Measurements from ENCODE around the gene RNF214.
A peak's percentile ranks its signal among the peaks of the same experiment; 100 is the strongest.

RNF214 gene

DNA sequence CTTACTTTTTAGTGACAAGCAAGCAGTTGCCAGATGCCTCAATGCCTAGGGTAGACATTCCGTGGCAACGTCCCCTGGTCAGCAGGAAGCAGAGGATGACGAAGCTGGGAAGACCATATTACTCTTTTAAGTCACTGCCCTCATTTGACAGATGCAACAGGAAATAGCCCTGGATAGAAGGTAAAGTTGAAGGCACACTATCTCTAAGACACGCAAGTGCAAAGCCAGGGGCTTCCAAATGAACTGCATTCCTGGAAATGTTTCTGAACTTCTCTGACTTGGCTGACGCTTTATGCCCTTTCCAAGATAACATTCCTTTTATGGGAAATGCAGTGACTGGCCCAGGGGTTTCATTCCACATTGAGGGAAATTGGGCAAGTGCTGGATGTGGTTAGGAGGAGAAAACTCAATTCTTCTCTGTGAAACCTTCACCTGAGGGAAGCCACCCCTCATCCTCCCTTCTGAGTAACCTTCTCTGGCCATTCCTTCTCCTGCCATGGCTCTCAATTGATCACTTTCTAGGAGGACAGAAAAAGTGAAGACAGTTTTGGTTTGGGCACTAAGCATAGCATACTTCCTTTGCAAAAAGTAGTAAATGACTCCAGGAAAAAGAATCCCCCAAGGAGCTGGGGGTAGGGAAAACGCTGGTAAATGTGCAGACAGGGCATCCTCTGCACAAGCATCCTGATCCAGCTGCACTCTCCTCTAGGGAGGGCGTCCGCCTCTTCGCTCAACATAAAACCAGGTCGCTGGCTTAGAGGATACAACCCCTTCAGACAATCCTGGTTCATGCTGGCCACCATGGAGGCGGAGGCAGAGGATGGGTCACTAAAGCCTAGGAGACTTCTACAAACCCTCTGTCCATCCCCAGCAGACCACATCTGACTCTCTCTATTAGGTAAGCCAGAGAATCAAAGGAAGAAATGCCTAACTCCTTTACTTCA, 15.1 kb upstream of the RNF214 start:
- DNase-seq = no peak

DNA sequence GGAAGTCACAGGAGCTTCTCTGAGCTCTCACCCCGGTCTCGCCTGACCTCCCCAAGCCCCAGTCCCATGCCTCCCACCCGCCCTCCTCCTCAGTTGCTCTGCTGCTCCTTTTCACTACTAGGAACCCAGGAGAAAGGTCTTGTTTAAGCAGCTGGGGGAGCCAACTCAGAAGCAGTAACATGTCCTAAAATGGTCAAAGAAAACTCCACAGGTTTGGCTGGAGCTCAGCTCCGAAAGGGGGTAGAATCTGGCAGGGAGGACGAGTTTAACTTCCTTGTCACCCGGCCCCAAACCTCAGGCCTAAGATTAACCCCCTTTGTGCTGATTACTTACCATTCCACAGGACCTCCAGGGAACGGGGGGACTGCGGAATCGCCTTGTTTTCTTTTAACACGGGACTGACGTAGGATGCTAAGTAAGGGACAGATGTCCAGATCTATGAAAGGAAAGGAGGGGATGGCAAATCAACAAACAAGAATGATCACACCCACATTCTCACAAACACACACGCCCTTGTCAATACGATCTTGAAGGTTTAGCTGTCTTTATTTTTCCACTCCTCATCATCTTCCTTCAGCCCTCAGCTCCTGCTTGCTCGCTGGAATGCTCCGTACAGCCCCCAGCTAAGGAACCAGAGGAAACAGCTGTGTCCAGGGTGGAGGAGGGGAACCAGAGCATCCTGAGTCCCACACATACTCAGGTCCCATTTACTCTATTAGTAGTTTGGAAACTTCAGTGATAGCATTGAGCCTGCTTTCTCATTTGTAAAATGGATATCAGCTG, 14.1 kb upstream of the RNF214 start:
- DNase-seq = no peak

DNA sequence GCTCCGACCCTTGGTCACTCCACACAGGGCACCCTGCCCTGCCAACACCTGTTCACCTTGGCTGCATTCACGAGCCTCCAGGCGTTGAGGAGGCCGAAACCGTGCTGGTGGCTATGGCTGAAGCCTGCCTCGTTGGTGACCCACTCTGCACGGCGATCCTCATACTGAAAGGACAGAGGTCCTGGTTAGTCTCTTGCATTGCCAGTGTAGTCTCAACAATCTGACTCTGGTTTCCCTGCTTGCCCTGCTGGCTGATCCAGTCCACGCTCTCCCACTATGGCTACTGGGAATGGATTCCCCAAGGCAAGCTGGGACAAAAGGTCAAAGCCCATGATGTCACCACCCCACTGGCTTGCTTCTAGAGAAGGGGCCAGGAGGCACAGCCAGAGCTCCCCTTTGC, 13.5 kb upstream of the RNF214 start:
- DNase-seq = no peak

DNA sequence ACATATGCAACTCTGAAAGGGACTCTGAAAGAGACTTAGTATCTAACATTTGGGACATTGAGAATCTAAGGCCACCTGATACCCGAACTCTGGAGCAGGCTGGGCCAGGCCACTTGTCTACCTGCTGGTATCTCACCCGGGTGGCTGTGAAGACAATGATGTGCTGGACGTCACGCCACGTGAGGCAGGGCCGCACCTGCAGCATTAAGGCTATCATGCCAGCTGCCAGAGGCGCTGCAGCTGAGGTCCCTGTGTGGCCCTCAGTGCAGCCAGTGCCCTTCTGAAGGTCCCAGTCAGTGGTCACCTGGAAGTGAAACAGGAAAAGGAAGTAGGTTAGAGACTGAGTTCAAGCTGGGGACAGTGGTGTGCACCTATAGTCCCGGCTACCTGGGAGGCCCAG, 13.0 kb upstream of the RNF214 start:
- no peak for DNase-seq

DNA sequence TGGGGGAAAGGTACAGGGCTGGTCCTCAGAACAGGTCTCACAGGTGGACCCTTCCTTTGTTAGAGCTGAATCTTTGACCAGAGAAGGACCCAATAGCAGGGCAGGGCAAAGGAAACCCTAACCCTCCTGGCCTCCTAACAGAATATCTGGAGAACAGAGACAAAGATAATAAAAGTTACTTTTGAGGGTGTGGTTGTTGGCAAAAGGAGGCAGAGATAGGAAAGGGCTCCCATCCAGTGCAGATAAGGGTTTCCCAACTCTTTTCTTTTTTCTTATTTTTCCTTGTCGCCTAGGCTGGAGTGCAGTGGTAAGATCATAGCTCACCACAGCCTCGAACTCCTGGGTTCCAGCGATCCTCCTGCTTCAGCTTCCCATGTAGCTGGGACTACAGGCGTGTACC, 12.5 kb upstream of the RNF214 start:
- DNase-seq = no peak

DNA sequence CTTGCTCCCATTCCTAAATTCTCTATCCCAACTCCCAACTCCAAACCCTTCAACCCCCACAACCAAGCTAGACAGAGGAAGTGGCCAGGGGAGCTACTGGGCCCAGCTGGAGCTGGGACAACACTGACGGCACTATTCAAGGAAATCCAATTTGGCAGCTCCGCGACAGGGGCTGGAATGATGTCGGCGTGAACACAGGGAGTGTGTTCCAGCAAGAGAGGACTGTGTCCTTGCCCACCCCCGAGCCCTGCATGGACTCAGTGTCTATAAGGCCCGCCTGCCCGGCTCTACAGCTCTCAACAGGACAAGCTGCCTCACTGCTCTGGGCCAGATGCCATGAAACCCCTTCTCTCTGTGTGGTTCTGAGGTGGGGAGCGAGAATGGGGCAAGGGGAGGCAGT, 11.9 kb upstream of the RNF214 start:
- DNase-seq = no peak

DNA sequence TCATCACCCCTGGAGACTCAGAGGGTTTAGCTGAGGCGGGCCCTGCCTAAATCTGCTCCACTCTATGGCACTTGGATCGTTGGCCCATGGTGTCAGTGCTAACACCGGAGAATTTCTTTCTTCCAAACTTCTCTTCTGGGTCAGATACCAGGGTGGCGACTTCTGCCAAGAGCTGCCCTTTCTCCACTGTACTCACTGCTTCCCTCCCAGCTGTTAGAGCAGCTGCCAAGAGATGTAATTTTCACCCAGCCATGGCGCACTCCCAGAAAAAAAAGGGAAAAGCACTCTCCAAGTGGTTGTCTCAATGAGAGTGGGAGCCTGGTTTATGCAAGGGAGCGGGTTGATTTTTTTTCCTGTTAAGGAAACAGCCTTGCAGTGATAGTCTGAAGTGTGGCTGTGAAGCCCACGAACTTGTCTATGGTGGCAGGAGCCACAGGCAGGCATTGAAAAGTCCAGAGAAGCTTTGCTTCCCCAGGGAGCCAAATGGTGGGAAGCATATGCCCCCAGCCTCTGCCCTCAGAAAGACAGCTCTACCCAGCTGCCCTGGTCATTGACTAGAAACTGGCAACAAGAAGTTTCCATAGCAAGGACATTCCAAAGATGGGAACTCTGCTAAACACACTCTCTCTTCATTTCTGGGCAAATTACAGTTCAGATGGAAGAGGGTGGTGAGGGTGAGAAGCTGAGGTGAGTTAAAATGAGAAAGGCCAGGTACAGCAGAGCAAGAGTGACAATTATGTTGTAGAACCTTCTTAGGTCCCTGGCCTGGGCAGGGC, 11.3 kb upstream of the RNF214 start:
- no peak for DNase-seq

DNA sequence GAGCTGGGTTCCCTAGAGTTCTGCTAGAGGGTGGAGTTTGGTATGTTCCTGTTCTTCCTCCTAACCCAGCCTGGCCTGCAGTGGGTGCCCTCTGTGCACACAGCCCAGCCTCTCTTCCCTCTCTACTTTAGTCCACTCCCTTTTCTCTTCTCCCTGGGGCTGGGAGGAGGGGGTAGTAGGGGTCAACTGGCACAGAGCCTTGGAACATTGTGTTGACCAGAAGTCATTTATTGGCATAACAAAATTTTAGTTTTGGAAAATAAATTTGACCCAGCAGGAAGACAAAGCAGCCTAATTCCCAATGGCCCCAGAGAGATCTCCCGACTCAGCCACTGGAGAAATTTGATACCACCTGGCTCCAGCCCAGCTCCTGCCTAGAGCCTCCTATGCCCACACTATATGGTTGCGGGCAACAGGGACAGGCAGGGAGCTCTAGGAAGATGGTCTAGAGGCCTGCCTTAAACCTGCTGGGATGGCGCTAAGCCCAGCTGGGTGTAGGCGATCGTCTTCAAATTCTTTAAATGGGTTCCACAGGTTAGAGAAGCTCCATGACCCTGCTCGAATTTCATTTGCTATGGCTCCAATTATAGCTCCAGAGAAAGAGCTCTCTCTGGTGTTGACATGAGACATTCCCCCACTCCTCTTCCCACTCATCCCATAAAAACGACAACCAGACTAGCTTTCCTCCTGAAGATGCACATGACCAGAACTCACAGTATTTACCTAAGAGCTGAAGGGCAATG, 10.5 kb upstream of the RNF214 start:
- DNase-seq = no peak

DNA sequence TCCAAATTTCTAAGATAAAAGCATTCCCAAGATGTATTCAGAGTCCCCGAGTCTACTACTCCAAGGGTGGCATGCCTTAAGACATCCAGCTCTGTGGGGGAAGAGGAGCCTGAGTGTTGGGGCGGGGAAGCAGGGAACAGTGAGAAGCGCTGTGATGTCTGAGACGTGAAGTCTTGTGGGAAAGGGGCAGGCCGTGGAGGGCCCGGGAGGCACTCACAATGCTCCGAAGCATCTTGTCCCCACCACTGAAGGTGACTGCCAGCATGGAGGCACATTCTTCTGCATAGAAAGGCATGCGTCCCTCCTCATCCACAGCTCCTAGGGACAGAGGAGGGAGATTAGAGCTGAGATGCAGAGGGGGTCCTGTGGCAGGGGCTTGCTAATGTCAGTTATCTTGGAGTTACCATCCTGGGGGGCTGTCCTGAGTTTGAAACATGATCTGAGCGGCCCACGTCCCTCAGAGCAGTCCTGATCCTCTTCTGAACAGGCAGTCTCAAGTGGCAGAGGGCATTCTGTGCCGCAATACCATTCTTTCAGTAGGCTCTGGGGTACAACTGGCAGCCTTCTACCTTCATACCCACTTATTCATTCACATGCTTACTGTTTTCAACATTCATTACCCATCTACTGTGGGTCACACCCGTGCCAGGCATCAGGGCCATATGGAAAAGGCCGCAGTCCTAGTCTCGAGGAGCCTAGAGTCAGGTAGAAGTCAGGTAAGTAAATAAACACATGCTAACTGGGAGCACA, 9.3 kb upstream of the RNF214 start:
- DNase-seq = no peak

DNA sequence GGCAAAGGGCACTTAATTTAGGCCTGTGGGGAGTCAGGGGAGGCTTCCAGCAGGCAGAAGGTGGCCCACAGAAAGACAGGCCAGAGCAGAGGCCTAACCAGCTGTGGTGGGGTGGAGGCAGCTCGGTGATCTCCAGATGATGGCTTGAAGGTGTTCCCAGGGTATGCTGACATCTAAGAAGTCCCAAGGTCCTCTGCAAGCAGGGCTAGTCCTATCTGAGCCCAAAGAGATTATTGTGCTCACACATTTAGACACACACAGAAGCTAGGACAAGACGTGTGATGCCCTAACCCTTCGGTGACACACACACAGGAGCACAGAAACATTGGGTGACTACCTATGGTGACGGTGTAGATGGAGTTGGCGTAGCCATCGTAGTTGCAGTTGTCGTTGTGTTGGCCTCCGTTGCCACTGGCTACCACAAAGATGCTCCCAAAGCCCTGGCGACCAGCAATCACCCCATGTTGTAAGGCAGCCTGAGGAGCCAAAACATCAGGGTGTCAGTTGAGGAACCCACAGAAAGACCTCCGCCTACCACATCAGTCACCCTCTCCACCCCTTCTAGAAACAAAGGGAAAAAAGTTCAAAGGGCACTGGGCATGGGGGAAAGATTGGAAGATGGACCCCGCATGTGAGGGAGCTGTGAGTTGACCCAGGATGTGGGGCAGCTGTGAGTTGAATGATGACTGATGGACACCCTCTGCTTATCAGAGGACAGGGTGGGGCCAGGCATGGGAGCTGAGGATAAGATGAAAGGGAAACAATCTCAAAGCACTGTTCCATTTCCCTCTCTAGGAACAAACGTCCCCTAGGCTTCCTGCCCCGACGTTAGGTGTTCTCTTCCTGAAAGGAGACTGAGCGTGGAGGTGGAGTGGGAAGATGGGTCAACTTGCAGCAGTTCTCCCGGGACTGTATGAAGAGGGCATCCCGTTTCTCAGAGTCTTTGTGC, 8.5 kb upstream of the RNF214 start:
- DNase-seq = no peak

DNA sequence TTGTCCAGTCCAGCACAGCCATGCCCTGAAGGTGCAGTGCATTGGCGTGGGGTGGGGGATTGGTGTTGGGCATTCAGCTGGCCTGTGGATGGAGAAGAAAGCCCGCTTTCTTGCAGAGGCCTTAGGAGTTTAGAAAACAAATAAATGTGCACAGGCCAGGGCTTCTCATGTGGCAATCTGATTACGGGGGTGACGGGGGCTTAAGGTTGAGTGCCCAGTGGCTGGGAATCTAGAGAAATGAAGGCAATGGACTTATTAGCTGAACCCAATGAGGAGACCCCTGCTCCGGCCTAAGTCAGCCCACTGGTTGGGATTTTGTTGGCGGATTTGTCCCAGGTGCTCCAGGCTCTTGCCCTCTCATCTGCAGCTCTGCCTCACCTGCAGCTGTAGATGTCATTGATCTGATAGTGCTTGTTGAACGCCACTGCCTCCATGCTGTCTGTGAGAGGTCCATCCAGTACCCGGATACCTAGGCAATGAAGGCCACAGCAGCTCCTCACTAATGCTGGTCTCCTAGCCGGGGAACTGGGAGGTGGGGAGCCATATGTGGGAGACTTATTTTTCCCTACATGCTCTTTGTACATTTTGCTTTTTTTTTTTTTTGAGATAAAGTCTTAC, 6.8 kb upstream of the RNF214 start:
- DNase-seq = no peak

DNA sequence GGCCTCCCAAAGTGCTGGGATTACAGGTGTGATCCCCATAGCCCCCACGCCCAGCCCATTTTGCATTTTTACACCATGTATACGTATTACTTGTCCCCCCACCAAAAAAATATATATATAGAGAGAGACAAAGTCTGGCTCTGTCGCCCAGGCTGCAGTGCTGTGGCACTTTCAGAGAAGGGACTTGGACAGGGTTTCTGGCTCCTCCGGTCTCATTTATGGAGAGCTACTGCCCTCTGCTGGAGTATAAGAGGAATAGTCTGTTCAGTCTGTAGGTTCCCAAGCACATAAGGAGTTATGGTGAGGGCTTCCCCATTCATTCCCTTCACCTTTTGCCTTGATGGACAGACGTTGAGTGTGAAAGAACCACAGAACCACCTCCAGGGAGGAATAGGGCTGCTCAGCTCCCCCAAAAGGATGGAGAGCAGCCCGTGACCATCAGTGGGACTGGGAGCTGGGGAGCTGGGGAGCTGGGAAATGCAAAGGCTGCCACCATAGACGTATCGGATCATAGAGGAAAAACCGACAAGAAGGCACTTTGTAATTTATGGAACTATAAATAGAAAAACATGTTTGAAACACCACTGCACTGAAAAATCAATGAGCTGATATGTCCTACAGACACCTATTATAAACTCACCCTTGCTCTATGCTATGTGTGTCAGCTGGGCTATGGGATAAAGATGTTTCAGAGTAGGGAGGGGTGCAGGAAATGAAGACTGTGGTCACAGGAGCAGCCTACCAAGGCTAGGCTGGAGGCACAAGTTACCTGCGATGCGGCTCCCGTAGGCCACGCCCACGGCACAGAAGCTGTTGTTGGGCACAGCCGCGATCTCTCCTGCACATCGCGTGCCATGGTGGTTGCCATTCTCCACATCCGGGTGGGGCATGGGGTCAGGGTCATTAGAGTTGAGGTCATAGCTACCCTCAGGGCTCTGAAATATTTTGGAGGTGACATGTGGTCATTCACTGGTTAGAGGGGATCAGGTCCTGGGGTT, 5.8 kb upstream of the RNF214 start:
- peak; percentile 84 for DNase-seq

DNA sequence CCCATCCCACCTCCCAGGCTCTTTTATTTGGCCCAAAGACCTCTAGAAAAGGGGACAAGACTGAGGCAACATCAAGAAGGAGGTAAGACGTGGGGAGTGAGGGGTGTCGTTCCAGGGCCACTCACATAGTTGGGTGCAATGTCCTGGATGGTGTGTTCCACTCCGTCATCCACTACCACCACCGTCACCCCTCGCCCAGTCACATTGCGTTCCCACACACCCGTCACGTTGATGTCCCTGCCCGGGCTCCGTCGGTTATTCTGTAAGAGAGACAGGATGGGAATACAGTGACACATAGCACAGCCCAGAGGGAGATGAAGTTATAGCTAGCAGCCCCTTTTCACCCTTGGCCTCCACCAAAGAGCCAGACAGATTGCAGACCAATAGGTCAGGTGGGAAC, 4.4 kb upstream of the RNF214 start:
- DNase-seq = no peak

DNA sequence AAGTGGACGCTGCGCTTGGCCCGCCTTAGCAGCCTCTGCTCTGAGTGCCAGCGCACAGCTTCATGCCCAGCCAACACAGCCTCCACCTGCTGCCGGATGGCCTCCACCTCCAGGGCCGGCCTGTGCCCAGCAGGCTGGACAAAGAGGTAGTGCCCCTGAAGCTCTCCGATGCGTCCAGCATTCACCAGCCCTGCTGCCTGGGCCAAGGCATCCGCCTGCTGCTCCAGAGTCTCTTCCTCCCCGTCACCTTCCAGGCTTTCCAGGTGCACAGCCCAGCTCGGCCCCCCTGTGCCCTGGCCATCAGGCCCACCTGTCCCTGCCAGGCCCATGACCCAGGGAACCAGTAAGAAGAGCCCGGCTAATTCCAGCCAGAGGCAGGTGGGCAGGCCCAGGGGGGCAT, 3.1 kb upstream of the RNF214 start:
- DNase-seq = no peak

DNA sequence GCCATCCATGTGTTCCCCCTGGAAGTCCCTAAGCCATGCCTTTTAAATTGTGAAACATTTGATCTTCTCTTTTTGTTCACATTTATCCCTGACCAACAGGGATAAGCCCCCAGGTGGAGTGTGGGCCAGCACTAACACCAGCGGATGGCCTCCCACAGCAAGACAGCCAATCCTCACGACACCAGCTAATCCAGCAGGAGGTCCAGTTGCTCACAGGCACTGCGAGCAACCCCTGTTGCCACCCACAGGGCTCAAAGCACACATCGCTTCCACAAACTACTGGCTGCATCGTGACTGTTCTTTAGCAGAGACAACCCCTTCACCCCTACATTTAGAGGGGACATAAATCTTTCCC, 2.6 kb upstream of the RNF214 start:
- no peak for DNase-seq

DNA sequence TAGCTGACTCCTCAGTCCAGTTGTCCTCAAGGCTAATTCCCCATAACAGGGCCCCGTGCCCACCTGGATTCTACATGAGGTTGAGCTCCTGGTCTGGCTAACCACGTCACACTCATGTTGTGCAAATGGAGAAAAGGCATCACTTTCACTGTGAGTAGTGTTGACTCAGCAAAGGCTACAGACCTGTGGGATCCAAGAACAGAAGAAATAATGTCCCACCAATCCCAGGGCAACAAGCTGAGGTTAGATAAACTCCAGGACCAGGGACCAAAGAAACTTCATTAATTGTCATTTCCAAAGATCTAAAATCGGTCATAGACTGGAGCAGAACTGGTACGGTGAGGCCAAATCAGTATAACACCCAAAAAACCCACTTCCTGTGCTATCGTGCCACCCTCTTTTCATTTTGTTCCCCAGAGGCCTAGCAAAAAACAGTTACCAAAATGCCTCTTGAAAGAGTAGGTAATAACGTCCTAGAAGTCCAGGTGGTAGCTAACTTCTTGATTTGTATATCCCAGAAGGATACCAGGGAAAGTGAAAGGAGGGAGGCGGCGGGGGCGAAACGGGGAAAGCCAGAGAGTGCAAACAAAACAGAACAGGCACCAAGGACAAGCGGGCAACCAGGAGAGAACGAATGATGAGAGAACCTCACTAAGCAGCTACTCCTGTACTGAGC, 2.0 kb upstream of the RNF214 start:
- DNase-seq = no peak

DNA sequence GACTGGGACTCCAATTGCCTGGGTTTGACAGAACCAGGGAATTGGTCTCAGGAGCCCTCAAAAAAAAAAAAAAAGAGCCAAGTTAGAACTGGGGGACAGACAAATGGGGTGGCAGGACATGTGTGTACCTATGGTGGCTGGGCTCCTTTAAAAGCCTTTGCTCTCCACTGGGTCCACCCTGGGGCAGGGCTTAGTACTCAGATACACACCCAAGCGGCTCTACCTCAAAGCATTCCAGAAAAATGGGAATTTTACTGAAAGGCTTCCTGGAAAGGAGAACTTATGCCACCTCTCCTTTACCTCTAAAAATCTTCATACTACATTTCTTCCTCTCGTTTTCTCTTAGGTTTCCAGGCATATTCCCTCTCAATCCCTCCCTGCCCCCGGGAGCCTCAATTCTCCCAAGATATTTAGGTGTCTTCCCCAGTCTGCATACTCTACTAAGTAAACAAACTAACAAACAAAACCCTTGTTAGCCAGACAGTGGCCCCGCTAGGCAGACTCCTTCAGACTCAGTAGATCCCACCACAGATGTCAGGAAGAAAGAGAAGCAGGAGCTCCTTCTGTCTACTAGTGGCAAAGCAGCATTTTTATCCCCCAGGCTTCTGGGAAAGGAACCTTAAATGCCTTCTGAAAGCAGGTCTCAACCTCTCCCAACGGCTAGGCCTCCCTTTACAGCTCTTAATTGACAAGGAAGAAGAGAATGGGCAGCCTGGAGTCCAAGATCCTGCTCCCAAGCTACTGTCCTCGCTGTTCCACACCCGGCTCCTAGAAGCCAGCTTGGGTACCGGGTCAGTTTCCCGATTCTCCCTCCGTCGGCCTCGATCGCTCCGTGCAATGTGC, 1.3 kb upstream of the RNF214 start:
- DNase-seq = no peak

DNA sequence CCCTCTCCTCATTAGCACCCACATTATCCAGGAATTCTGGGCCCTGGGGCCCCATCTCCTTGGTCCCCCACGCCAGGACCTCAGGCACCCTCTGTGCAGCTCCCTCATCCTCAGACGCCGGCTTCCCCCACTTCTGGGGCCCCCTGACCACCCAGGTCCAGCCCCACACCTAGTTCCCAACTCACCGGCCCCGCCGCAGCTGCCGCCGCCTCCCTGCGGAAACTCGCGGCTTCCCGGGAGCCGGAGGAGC, 704 bp upstream of the RNF214 start, which contains the start of gene PCSK7:
Gene PCSK7, minus strand, starts transcription at position 232 of the 250 bp plus-strand sequence. CDS start 2,229 bp downstream, outside the sequence.
- no peak for DNase-seq

Measured in suppressor macrophage treated with lipopolysaccharide for 4 hours (primary cell).